Osteocyte (in vitro differentiated cells): ENCODE measurements around the gene LBR. TPM values are rescaled to one million over a fixed set of nuclear protein-coding genes. Genes with fewer than 3 reads are reported as not detected.
A peak's percentile ranks its signal among the peaks of the same experiment; 100 is the strongest.

ENCODE experiments used
- DNase-seq: peaks from one replicate; pipeline ENCODE4 v3.0.0; 2021; ENCODE audit warnings: mixed read lengths; ENCODE audit not compliant: unreplicated experiment; ENCODE audit errors: extremely low spot score
- H3K27ac Mint-ChIP-seq: one replicate; pipeline ENCODE4 v1.8.0; 2021; ENCODE audit warnings: mild to moderate bottlenecking, mixed read lengths; ENCODE audit not compliant: unreplicated experiment
- H3K27me3 Mint-ChIP-seq: one replicate; pipeline ENCODE4 v1.8.0; 2021; ENCODE audit warnings: mixed read lengths; ENCODE audit not compliant: unreplicated experiment
- H3K36me3 Mint-ChIP-seq: one replicate; pipeline ENCODE4 v1.8.0; 2021; ENCODE audit warnings: mixed read lengths; ENCODE audit not compliant: unreplicated experiment
- H3K4me1 Mint-ChIP-seq: one replicate; pipeline ENCODE4 v1.8.0; 2021; ENCODE audit warnings: mixed read lengths; ENCODE audit not compliant: unreplicated experiment
- H3K4me3 Mint-ChIP-seq: one replicate; pipeline ENCODE4 v1.8.0; 2021; ENCODE audit warnings: mild to moderate bottlenecking, moderate library complexity, mixed read lengths; ENCODE audit not compliant: unreplicated experiment
- H3K9me3 Mint-ChIP-seq: one replicate; pipeline ENCODE4 v1.8.0; 2021; ENCODE audit warnings: mixed read lengths; ENCODE audit not compliant: unreplicated experiment
- total RNA-seq: library from RNA; stranded (reverse); gene quantifications from 2 replicates; pipeline ENCODE4 v1.2.1, GENCODE V29; 2021
- TF ChIP-seq, protein P1 (sequence below): fragments of 200-600 bp; sonication (generic); IDR thresholded peaks from 2 replicates; pipeline ENCODE4 v1.5.0; 2021; ENCODE audit warnings: antibody characterized with exemption, mild to moderate bottlenecking, moderate library complexity

Gene LBR
- total RNA-seq, 1 donor from 2014 or later, result 34.8 TPM

DNA sequence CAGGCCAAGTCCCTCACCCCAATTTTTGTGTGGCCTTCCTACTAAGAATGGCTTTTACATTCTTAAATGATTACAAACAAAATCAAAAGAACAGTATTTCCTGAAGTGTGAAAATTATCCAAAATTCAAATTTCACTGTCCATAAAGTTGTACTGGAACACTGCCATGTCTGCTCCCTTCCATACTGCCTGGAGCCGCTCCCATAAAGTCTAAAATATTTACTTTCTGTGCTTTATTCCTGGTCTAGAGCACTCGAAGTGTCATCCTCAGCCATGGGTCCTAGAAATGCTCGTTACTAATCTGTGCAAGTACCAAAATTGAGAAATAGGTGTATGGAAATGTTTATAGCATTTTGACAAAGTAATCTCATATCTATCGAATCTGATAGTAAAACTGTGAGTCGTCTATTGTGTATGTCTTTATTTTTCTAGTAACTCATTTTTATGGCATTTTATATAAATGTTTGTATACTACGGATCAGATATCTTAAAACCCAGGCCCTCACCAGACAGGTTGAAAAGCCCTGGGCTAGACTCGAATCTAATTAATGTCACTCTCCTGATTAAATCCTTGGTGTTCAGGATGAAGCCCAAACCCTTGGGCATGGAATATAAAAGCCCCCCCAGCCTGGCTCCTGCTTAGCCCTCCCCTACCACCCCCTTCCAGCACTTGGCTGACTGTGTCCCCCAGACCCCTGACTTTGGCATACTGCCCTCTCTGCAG, 4.9 kb downstream of the LBR start:
- TF ChIP-seq, protein P1, sequence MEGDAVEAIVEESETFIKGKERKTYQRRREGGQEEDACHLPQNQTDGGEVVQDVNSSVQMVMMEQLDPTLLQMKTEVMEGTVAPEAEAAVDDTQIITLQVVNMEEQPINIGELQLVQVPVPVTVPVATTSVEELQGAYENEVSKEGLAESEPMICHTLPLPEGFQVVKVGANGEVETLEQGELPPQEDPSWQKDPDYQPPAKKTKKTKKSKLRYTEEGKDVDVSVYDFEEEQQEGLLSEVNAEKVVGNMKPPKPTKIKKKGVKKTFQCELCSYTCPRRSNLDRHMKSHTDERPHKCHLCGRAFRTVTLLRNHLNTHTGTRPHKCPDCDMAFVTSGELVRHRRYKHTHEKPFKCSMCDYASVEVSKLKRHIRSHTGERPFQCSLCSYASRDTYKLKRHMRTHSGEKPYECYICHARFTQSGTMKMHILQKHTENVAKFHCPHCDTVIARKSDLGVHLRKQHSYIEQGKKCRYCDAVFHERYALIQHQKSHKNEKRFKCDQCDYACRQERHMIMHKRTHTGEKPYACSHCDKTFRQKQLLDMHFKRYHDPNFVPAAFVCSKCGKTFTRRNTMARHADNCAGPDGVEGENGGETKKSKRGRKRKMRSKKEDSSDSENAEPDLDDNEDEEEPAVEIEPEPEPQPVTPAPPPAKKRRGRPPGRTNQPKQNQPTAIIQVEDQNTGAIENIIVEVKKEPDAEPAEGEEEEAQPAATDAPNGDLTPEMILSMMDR, result no peak
- no peaks in the 10 kb centered on the region for H3K27me3 Mint-ChIP-seq
- peaks cover 12% of the 10 kb centered on the region for H3K36me3 Mint-ChIP-seq
- peak overlapping the region; percentile 70 for H3K27ac Mint-ChIP-seq
- peaks cover 61% of the 10 kb centered on the region for H3K4me1 Mint-ChIP-seq
- no peaks in the 10 kb centered on the region for H3K9me3 Mint-ChIP-seq
- H3K4me3 Mint-ChIP-seq, result no peak overlapping the region
- no peak for DNase-seq

DNA sequence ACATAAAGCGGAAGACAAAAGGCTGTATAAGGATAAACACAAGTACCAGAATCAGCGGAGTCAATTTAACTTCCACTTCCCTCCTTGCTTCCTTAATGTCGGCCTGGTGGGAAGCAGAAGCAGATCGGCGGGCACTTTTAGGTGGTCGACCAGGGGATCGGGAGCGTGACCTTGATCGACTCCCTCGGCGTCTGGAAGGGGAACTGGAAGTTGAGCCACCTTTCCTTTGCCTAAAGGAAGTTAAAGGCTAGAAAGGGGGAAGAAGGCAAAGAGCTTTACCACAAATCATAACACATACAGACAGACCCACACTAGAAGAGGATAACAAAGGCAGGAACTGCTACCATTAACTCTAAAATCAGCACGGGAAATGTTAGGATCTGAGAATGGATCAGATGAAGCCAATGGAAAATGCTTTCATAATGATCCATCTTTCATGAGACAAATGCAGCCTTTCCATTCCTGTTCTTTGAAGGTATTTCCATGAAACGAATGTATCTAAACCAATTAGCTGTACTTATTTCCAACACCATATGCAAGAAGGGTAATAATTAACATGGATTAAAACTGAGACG, 5.7 kb downstream of the LBR start:
- peaks cover 61% of the 10 kb centered on the region for H3K4me1 Mint-ChIP-seq
- DNase-seq, result no peak
- peaks cover 17% of the 10 kb centered on the region for H3K36me3 Mint-ChIP-seq
- peak overlapping the region; percentile 70 for H3K27ac Mint-ChIP-seq
- H3K4me3 Mint-ChIP-seq, result no peak overlapping the region
- TF ChIP-seq, protein P1, result no peak
- H3K27me3 Mint-ChIP-seq, result no peaks in the 10 kb centered on the region
- no peaks in the 10 kb centered on the region for H3K9me3 Mint-ChIP-seq

DNA sequence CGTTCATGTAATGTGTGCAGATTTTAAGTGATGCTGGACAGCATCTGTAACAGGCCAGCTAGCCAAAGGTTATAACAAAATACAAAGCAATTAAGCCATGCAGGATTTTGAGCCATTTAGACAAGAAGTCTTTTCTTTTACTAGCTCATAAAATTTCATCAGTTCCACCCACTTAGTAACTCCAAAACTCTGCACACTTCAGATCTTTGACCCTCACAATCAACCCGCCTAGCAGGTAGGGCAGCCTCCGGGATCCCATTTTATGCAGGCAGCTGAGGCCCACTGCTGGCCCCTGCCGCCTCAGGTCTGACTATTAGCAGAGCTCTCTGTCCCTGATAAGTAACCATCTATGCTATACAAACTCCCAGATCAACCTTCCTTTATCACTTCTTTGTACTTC, 9.2 kb downstream of the LBR start:
- no peak for DNase-seq
- Mint-ChIP-seq H3K27ac (no peak overlapping the region), H3K4me1 (peaks cover 28% of the 10 kb centered on the region), H3K27me3 (no peaks in the 10 kb centered on the region), H3K36me3 (peaks cover 38% of the 10 kb centered on the region), H3K4me3 (no peak overlapping the region), H3K9me3 (no peaks in the 10 kb centered on the region)
- TF ChIP-seq, protein P1, result no peak

DNA sequence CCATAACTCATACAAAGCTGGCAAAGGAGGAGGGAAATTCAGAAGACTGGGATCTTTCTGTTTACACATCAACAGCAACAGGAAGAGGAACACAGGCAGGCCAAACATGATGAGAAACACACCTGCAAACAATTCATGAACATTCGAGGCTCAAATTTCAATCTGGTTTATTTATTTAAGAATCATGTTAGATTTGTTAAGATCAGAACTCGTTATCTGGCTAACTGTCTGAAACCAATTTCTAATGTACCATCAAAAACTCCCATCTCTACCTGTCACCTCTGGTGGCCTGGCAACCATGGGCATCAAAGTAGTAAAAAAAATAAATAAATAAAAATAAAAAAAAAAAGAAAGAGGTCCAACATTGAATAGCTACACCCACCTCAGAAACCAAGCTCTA, 9.8 kb downstream of the LBR start:
- no peaks in the 10 kb centered on the region for H3K9me3 Mint-ChIP-seq
- H3K36me3 Mint-ChIP-seq, result peaks cover 38% of the 10 kb centered on the region

More for the DNA sequence above, 9.8 kb downstream of the LBR start:
- peaks cover 23% of the 10 kb centered on the region for H3K4me1 Mint-ChIP-seq
- TF ChIP-seq, protein P1, result no peak
- H3K27me3 Mint-ChIP-seq, result no peaks in the 10 kb centered on the region
- H3K27ac Mint-ChIP-seq, result no peak overlapping the region
- no peak for DNase-seq
- no peak overlapping the region for H3K4me3 Mint-ChIP-seq
